ENCODE measurements around the gene ARID5B. TPM values are rescaled to one million over a fixed set of nuclear protein-coding genes. Genes with fewer than 3 reads are reported as not detected.

The ARID5B gene
- total and polyA plus RNA-seq, 2 experiments from 2014 or later = 1.3 to 1.6 TPM

GRCh38 chr10:62024026-62024701 is 122.7 kb downstream of the ARID5B start:
- no peaks in the 10 kb centered on the region for H3K27me3 ChIP-seq (ENCODE audit: insufficient read depth)
- H3K27ac Mint-ChIP-seq = no peak overlapping the region
- TF ChIP-seq NANOG (IDR thresholded peaks at IDR 0.05; ENCODE audit: borderline replicate concordance) (no peak), CTCF (conservative IDR thresholded peaks at IDR 0.05; ENCODE audit: low read depth in 2 of 2) (no peak), EZH2phosphoT487 (IDR thresholded peaks at IDR 0.05; ENCODE audit: unreplicated experiment) (no peak), STAT1 (IDR thresholded peaks at IDR 0.05; ENCODE audit: unreplicated experiment) (no peak)
- H3K36me3 ChIP-seq (ENCODE audit: insufficient read depth) = no peaks in the 10 kb centered on the region
- no peaks in the 10 kb centered on the region for H3K36me3 Mint-ChIP-seq (ENCODE audit: low read depth)
- H3K27me3 Mint-ChIP-seq (ENCODE audit: insufficient read depth, low read depth, poor library complexity) = no peaks in the 10 kb centered on the region
- H3K9me3 Mint-ChIP-seq = no peaks in the 10 kb centered on the region
- no peaks in the 10 kb centered on the region for H4K20me1 ChIP-seq (replicated peaks; ENCODE audit: insufficient read depth)
- H3K4me1 Mint-ChIP-seq = peaks cover 20% of the 10 kb centered on the region
- no peak for DNase-seq (ENCODE audit: low spot score)
- no peak overlapping the region for H2AFZ ChIP-seq
- no peak overlapping the region for H3K4me2 ChIP-seq
- no peak for ATAC-seq
- no peak overlapping the region for H3K4me3 Mint-ChIP-seq
- H3K79me2 ChIP-seq (replicated peaks; ENCODE audit: insufficient read depth) = no peaks in the 10 kb centered on the region
- no peaks in the 10 kb centered on the region for H3F3A ChIP-seq (replicated peaks; ENCODE audit: low read depth)
- no peaks in the 10 kb centered on the region for H3K9me2 ChIP-seq (ENCODE audit: insufficient read depth)
- H3K4me3 ChIP-seq = no peak overlapping the region
- no peak overlapping the region for H3K27ac ChIP-seq (ENCODE audit: low read depth)
- peaks cover 16% of the 10 kb centered on the region for H3K4me1 ChIP-seq (ENCODE audit: insufficient read depth)

GRCh38 chr10:62025134-62025794 is 123.8 kb downstream of the ARID5B start:
- Mint-ChIP-seq H3K4me1 (peaks cover 9% of the 10 kb centered on the region), H3K4me3 (no peak overlapping the region), H3K36me3 (ENCODE audit: low read depth) (no peaks in the 10 kb centered on the region), H3K27ac (no peak overlapping the region), H3K27me3 (ENCODE audit: insufficient read depth, low read depth, poor library complexity) (no peaks in the 10 kb centered on the region), H3K9me3 (no peaks in the 10 kb centered on the region)
- no peak overlapping the region for H3K27ac ChIP-seq (ENCODE audit: low read depth)
- H3F3A ChIP-seq (replicated peaks; ENCODE audit: low read depth) = no peaks in the 10 kb centered on the region
- no peaks in the 10 kb centered on the region for H3K36me3 ChIP-seq (ENCODE audit: insufficient read depth)
- ATAC-seq = no peak
- H3K27me3 ChIP-seq (ENCODE audit: insufficient read depth) = no peaks in the 10 kb centered on the region
- no peak overlapping the region for H3K4me2 ChIP-seq
- H3K4me1 ChIP-seq (ENCODE audit: insufficient read depth) = peaks cover 5% of the 10 kb centered on the region
- no peak overlapping the region for H2AFZ ChIP-seq
- no peaks in the 10 kb centered on the region for H3K9me2 ChIP-seq (ENCODE audit: insufficient read depth)
- no peak for DNase-seq (ENCODE audit: low spot score)
- no peak overlapping the region for H3K4me3 ChIP-seq
- H3K79me2 ChIP-seq (replicated peaks; ENCODE audit: insufficient read depth) = no peaks in the 10 kb centered on the region
- H4K20me1 ChIP-seq (replicated peaks; ENCODE audit: insufficient read depth) = no peaks in the 10 kb centered on the region
- TF ChIP-seq JUNB (IDR thresholded peaks at IDR 0.05; ENCODE audit: unreplicated experiment) (no peak), CTCF (conservative IDR thresholded peaks at IDR 0.05; ENCODE audit: low read depth in 2 of 2) (no peak), ZNF331 (CRISPR knock-in tag; IDR thresholded peaks at IDR 0.05; ENCODE audit: low read depth) (no peak), EZH2 (IDR thresholded peaks at IDR 0.05; ENCODE audit: low read depth, unreplicated experiment) (no peak), REST (IDR thresholded peaks at IDR 0.05; ENCODE audit: unreplicated experiment) (no peak)

Measured in GM23338 (cell line).